Right renal pelvis (tissue), 4 donors: ENCODE results near the gene DOCK9. TPM values are rescaled to one million over a fixed set of nuclear protein-coding genes. Genes with fewer than 3 reads are reported as not detected.

Experiments
- DNase-seq, 4 donors: peaks; one replicate each; pipeline ENCODE4 v3.0.0-alpha.2; 2013; ENCODE audit warnings: low read depth in 4 of 4, low spot score in 3 of 4, missing footprints in 1 of 4
- polyA plus RNA-seq, 4 donors: library from polyadenylated mRNA; unstranded; fragments of 120-200 nt; gene quantifications; one replicate each; pipeline ENCODE4 v1.2.1, GENCODE V29; 2013; ENCODE audit not compliant: insufficient read length in 4 of 4

Gene DOCK9
- polyA plus RNA-seq, 4 donors: 55.2 to 70.2 (median 66.7) TPM

DNA sequence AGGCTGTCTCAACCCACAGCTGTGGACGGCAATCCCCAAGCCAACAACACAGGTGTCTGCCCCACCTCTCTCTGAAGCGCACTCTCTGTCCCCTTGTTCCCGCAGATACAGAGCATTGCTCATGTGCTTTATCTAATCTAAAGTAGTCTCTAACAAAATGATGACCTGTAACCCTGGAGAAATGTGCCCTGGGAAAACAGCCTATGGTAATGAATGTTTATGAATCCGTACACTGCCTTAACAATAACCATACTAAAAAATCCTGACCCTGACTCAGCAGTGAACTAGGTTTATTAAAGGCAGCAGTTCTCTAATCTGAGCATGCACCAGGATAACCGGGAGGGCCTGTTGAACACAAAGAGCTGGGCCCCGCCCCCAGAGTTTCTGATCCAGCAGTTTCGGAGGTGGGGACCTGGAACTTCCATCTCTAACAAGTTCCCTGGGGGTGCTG, 174.7 kb downstream of the DOCK9 start:
- no peak for DNase-seq

DNA sequence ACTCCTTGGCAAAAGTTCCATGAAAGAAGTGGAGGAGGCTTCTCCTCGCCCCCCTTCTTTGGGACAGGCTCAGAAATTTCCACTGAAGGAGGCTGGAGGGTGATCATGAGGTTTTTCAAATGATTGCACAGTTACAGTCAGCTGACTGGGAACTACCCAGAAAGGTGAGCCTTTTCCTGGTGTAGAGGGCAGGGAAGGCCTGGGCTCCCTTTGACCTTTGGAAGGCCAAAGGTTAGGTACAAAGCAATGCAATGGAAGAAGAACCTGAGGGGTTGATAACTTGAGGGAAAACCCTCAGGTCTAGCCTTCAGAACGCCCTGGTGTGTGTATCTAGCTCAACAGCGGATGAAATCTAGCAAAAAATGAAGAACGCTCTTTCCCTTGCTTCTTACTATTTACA, 175.3 kb downstream of the DOCK9 start:
- no peak for DNase-seq

- no peak for DNase-seq
Measured at GRCh38 chr13:98801626-98802418, 176.0 kb downstream of the DOCK9 start.

- DNase-seq: no peak
Measured at GRCh38 chr13:98800078-98800477, 177.8 kb downstream of the DOCK9 start.

GRCh38 chr13:98798849-98799645, 178.8 kb downstream of the DOCK9 start:
- DNase-seq: no peak

GRCh38 chr13:98797456-98797855, 180.4 kb downstream of the DOCK9 start:
- DNase-seq: no peak

DNA sequence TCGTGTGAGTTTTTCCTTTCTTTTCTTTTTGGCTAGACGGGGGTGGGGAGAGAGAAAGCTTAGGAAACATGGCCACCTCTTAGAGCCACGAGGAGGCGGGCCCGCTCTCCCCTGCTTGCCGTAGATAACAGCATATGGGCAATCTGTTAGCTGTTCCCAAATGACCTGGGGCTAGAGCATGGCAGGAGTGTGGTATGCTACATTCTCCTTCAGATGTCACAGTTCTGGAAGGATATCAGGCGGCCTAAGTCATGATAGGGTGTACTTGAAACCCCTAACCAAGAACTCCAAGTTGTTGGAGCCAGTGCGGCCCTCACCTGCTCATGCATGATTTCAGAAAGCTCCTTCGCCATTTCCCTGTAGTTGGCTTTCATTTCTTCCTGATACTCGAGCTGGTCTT, 181.1 kb downstream of the DOCK9 start:
- no peak for DNase-seq

GRCh38 chr13:98796191-98796590, 181.7 kb downstream of the DOCK9 start:
- DNase-seq: no peak

DNA sequence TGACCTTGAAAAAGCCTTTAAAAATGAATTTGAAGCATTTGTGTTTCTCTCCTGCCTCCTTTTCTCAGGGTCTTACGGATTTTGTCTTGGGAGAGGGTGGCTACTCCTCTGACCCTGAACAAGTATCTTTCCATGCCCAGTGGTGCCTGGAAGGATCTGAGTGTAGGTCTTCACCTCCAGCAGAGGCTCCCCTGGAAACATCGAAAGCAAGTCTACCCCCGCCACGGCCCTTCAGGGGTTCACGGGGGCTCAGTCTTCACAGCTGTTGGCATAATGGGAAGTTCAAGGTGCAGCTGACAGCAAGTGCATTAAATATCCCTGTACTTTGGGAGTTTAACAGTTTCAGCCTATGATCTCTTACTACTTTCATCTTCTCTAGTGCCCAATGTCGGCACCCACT, 182.6 kb downstream of the DOCK9 start:
- no peak for DNase-seq

DNA sequence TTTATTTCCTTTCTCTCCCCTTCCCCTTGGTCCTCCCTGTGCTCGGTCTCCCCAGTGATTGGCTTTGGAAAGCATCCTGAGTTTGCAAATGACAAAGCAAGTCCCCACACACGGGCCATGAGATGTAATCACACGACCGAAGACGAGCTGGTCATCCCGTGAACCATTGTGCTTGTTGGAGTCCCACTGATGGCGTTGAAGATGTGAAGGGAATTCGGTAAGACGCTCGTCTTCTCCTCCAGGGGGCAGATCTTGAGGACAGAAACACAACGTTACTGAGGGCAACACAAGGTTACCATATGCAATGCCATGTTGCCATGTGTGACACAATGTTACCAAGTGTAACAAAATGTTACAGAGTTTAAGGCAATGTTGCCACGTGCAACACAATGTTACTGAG, 183.4 kb downstream of the DOCK9 start:
- DNase-seq: no peak

GRCh38 chr13:98792785-98793495, 184.9 kb downstream of the DOCK9 start:
- no peak for DNase-seq

GRCh38 chr13:98792321-98792720, 185.5 kb downstream of the DOCK9 start:
- no peak for DNase-seq

DNA sequence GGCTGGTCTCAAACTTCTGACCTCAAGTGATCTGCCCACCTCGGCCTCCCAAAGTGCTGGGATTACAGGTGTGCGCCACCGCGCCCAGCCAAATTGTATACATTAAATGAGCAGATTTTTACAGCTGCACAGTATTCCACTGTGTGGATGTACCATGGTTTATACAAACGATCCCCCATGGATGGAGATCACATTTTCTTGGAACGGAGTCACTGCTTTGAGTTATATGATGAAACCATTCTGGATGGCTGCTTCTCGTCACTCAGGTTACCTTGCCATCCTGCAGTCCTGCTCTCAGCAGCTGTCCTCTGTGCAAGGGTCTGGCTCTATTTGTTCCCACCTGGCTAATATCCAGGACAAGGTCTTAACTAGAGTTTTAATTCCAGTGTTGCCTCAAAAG, 186.3 kb downstream of the DOCK9 start:
- DNase-seq: no peak

- DNase-seq: no peak
Measured at GRCh38 chr13:98787996-98788395, 189.9 kb downstream of the DOCK9 start.

DNA sequence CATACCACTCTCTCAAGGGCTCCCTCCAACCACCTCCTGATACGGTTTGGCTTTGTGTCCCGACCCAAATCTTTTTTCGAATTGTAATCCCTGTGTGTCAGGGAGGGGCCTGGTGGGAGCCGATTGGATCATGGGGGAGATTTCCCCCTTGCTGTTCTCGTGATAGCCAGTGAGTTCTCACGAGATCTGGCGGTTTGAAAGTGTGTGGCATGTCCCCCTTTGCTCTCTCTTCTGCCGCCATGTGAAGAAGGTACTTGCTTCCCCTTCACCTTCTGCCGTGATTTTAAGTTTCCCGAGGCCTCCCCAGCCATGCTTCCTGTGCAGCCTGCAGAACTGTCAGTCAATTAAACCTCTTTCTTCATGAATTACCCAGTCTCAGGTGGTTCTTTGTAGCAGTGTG, 190.7 kb downstream of the DOCK9 start:
- DNase-seq: no peak

GRCh38 chr13:98786023-98786422, 191.8 kb downstream of the DOCK9 start:
- peak in 3 of 4 donors; percentile 12 to 25 (median 24) for DNase-seq

DNA sequence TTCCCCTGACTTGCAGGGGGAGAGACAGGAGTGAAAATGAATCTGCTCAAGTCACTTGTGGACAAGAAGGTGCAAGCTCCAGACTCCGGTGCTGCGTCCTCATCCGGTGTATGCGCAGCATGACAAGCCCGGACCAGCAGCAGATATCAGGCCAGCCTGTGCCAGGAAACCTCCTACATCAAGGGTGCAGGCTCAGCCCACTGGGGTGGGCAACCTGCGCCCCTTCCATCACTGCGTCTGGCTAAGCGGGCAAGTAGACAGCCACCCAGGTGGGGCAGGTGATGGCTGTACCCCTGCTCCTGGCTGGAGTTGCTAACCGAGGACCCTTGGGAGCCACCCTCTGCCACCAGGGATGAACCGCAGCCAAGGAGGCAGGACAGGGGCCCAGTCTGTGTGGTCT, 192.5 kb downstream of the DOCK9 start:
- DNase-seq: no peak

DNA sequence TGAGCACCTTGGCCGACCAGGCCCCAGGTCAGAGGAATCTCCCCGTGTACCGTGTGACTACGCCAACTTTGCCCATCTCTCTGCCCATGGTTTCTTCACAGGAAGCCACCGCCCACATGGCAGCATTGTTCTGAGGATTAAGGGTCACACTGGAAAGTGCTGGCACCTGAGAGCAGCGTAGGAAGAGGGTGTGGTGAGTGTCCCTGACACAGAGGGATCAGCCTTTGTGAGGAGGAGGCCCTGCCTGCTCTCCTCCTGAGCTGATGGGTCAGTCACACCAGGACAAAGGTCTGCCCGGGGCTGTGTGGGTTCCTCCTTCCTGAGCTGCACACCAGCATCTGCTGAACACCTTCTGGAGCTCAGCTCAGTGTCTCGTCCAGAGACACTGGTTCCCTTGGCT, 193.2 kb downstream of the DOCK9 start:
- no peak for DNase-seq

- no peak for DNase-seq
Measured at GRCh38 chr13:98783856-98784478, 193.9 kb downstream of the DOCK9 start.

GRCh38 chr13:98782654-98783053, 195.2 kb downstream of the DOCK9 start:
- DNase-seq: no peak

DNA sequence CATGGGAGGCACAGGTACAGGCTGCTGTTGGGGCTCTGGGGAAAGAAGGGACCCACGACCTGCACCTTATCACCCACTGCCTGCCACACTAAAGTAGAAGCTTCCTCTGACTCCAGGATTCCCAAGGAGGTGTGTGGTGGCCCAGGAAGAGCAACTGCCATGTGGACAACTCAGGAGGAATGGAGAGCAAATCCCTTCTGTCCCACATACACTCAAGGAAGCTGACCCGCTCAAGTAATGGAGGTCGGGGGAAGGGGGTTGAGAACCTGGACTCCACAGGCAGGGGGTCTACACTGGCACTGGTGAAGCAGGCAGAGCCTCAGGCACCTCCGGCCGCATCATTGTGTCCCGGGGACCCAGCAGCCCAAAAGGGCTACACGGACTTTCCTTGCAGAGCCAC, 196.0 kb downstream of the DOCK9 start:
- DNase-seq: no peak
